Heart left ventricle (tissue), 16 donors: ENCODE results near the gene ENTPD3. TPM values are rescaled to one million over a fixed set of nuclear protein-coding genes. Genes with fewer than 3 reads are reported as not detected.

Experiments
- ATAC-seq, 4 donors: fragments of 200-7000 bp; cut with Tn5 transposase; one replicate each; pipeline ENCODE4 v1.9.1; 2020 to 2022; ENCODE audit warnings: moderate library complexity in 4 of 4, mild to moderate bottlenecking in 3 of 4, moderate number of reproducible peaks in 1 of 4
- DNase-seq, 5 donors: peaks; one replicate each; pipeline ENCODE4 v3.0.0-alpha.2; 2020
- H3K27ac ChIP-seq, 12 donors: fragments of 200-600 bp; sonication (generic) in 4 of 12; one replicate each; pipeline versions ENCODE4 v1.5.0 to v1.8.0; 2016 to 2022; ENCODE audit warnings: mild to moderate bottlenecking in 2 of 12
- H3K27me3 ChIP-seq, 9 donors: fragments of 200-600 bp; sonication (generic) in 2 of 9; one replicate each; pipeline versions ENCODE4 v1.5.1 to v1.8.0; 2016 to 2022; ENCODE audit warnings: mild to moderate bottlenecking in 3 of 9
- H3K36me3 ChIP-seq, 9 donors: fragments of 200-600 bp; sonication (generic) in 2 of 9; one replicate each; pipeline versions ENCODE4 v1.5.0 to v1.8.0; 2018 to 2022; ENCODE audit warnings: mild to moderate bottlenecking in 2 of 9
- H3K4me1 ChIP-seq, 12 donors: fragments of 200-600 bp; sonication (generic) in 4 of 12; one replicate each; pipeline versions ENCODE4 v1.5.0 to v1.8.0; 2016 to 2022; ENCODE audit warnings: mild to moderate bottlenecking in 3 of 12
- H3K4me3 ChIP-seq, 12 donors: fragments of 200-600 bp; sonication (generic) in 4 of 12; one replicate each; pipeline versions ENCODE4 v1.5.0 to v1.8.0; 2017 to 2022; ENCODE audit warnings: mild to moderate bottlenecking in 9 of 12, moderate library complexity in 4 of 12
- H3K9me3 ChIP-seq, 12 donors: fragments of 200-600 bp; sonication (generic) in 4 of 12; one replicate each; pipeline versions ENCODE4 v1.5.0 to v1.8.0; 2016 to 2022; ENCODE audit warnings: mild to moderate bottlenecking in 1 of 12
- CTCF ChIP-seq, 12 donors: fragments of 200-600 bp; sonication (generic) in 4 of 12; IDR thresholded peaks; one replicate each; pipeline versions ENCODE4 v1.5.0 to v1.8.0; 2018 to 2022; ENCODE audit warnings: antibody characterized with exemption in 12 of 12, mild to moderate bottlenecking in 5 of 12
- POLR2A ChIP-seq, 2 donors: fragments of 450-650 bp; IDR thresholded peaks; one replicate each; pipeline ENCODE4 v1.6.1; 2017; ENCODE audit warnings: antibody characterized with exemption in 2 of 2, mild to moderate bottlenecking in 2 of 2, moderate library complexity in 2 of 2
- whole genome bisulfite sequencing, 4 donors: extraction: QIAGEN DNeasy Blood & Tissue Kit in 2 of 4; methylation state at CpG; one replicate each; pipeline versions ENCODE4 v1.1.5 to v1.1.7; 2013 to 2018; 5-methylcytosine and 5-hydroxymethylcytosine counted together
- intact Hi-C, 10 donors: fragments of 100-400 bp; cut with DNase I; formaldehyde crosslinking; loops; one replicate each; pipeline versions ENCODE4 v1.11.1 to v1.14.2; 2022
- polyA plus RNA-seq, 2 donors: library from polyadenylated mRNA; stranded (reverse); fragments of 200-250 nt; gene quantifications; one replicate each; pipeline ENCODE4 v1.2.3, GENCODE V29; 2013
- total RNA-seq, 9 donors: library from RNA; depleted of rRNA in 2 of 9; stranded (reverse); fragments of >200 nt in 2 of 9; fragmentation: NEBNext Ultra II Directional in 3 of 9; extraction: Animal tissue kit (Norgen Biotek cat#: 25700) in 3 of 9; gene quantifications; one replicate each; pipeline versions ENCODE4 v1.1.0 to v1.2.4, GENCODE V29; 2016 to 2023
- donor health status: ischemic (EF 13 %, LVEDD 7.1; RV severe dilation, severe dysfunction).
- donor health status: healthy with polysubstance abuse.
- donor health status: DM: no; HTN: yes; CAD: no.
- donor health status: DM: no; HTN: no; CAD: no.
- donor health status: ischemic (EF 25% LVEDD 6.9; RV normal size, moderate dysfunction).
- donor health status: ischemic (EF 25% LVEDD 5.7; RV mildly dilated, moderate dysfunction).
- donor health status: healthy.
- donor health status: DM: yes; HTN: yes; CAD: no.
- donor health status: ischemic (EF 35%, LVEDD 5.7; RV mildly dilated, moderate dysfunction).
- donor health status: nonischemic (EF 11% LVEDD 7.7; RV severe dilation, severe dysfunction).
- donor health status: DM: yes; HTN: yes; CAD: no.
- donor health status: PGD.
- donor health status: ischemic (EF 29% LVEDD 5.4; RV normal size, mild dysfunction).
- donor health status: nonischemic (EF 23%, LVEDD 6.1; RV moderate dilation, normal function).

Gene ENTPD3
- total and polyA plus RNA-seq, 11 donors, result 0.12 to 0.83 (median 0.32) TPM

- H3K9me3 ChIP-seq, result no peaks in the 10 kb centered on the region
- intact Hi-C loops, result no loop called here
- H3K4me1 ChIP-seq, result peaks cover 0 to 8% (median 0%) of the 10 kb centered on the region in 12 donors
- H3K27ac ChIP-seq, result no peak overlapping the region
- ATAC-seq (no peak), DNase-seq (no peak)
- TF ChIP-seq CTCF (IDR thresholded peaks at IDR 0.05) (no peak), POLR2A (IDR thresholded peaks at IDR 0.05) (no peak)
- peaks cover 3 to 43% (median 24%) of the 10 kb centered on the region in 9 donors for H3K36me3 ChIP-seq
- 80 to 95% (median 91%) methylated on average over 4 of the region's 4 CpGs for WGBS, 4 donors
- H3K4me3 ChIP-seq, result no peak overlapping the region
- H3K27me3 ChIP-seq, result no peaks in the 10 kb centered on the region
Observed at GRCh38 chr3:40468018-40468417, 81.0 kb downstream of the ENTPD3 start.

GRCh38 chr3:40470701-40471100 is 83.7 kb downstream of the ENTPD3 start:
- WGBS, 4 donors, result 75 to 81% (median 76%) methylated on average over 4 of the region's 4 CpGs
- intact Hi-C loops, result no loop called here
- no peak for ATAC-seq

GRCh38 chr3:40476478-40477470 is 89.8 kb downstream of the ENTPD3 start, which contains the start of gene ZNF619:
ZNF619 (plus strand) TSS chr3:40477122; CDS start chr3:40477980, 858 bp downstream.
- TF ChIP-seq POLR2A (IDR thresholded peaks at IDR 0.05) (peak in 1 of 2 donors; percentile 42), CTCF (IDR thresholded peaks at IDR 0.05) (peak in 1 of 12 donors; percentile 6)
- Histone ChIP-seq H3K27me3 (no peaks in the 10 kb centered on the region), H3K9me3 (no peaks in the 10 kb centered on the region), H3K36me3 (peaks cover 0 to 34% (median 29%) of the 10 kb centered on the region in 9 donors), H3K27ac (peak within 1 kb of the TSS; percentile 32 to 88 (median 64)), H3K4me1 (peaks cover 0 to 12% (median 7%) of the 10 kb centered on the region in 12 donors), H3K4me3 (peak within 1 kb of the TSS; percentile 67 to 97 (median 82))
- DNase-seq (peak; percentile 74 to 84 (median 82)), ATAC-seq (peak; percentile 83 to 96 (median 95))
- 11 to 16% (median 14%) methylated on average over 48 of the region's 48 CpGs for WGBS, 4 donors
- intact Hi-C loops, result no loop called here

More at GRCh38 chr3:40470701-40471100, 83.7 kb downstream of the ENTPD3 start:
- Histone ChIP-seq H3K27ac (no peak overlapping the region), H3K4me3 (no peak overlapping the region), H3K4me1 (no peaks in the 10 kb centered on the region), H3K9me3 (no peaks in the 10 kb centered on the region), H3K27me3 (no peaks in the 10 kb centered on the region), H3K36me3 (peaks cover 0 to 17% (median 5%) of the 10 kb centered on the region in 9 donors)
- no peak for DNase-seq
- no peak for TF ChIP-seq CTCF (IDR thresholded peaks at IDR 0.05)
- TF ChIP-seq POLR2A (IDR thresholded peaks at IDR 0.05), result no peak

- peak overlapping the region; percentile 67 to 97 (median 82) for H3K4me3 ChIP-seq
- H3K9me3 ChIP-seq, result no peaks in the 10 kb centered on the region
- H3K27me3 ChIP-seq, result no peaks in the 10 kb centered on the region
- intact Hi-C loops, result no loop called here
- peaks cover 0 to 42% (median 38%) of the 10 kb centered on the region in 9 donors for H3K36me3 ChIP-seq
- TF ChIP-seq CTCF (IDR thresholded peaks at IDR 0.05) (no peak), POLR2A (IDR thresholded peaks at IDR 0.05) (no peak)
- DNase-seq (no peak), ATAC-seq (peak in 3 of 4 donors; percentile 12 to 55 (median 46))
- WGBS, 4 donors, result 32 to 44% (median 40%) methylated on average over 4 of the region's 4 CpGs
- H3K4me1 ChIP-seq, result peaks cover 0 to 12% (median 7%) of the 10 kb centered on the region in 12 donors
- peak overlapping the region in 5 of 12 donors; percentile 41 to 88 (median 75) for H3K27ac ChIP-seq
Observed at GRCh38 chr3:40477666-40478065, 90.7 kb downstream of the ENTPD3 start.
